Nephron (organoid): ENCODE measurements around the gene DPP6.

Experiments used
- H3K27ac Mint-ChIP-seq, 3 experiments: 2 replicates each; pipeline ENCODE4 v1.8.0; 2020; ENCODE audit warnings: mixed read lengths in 3 of 3, mild to moderate bottlenecking in 2 of 3, moderate library complexity in 1 of 3
- H3K27me3 Mint-ChIP-seq: 2 replicates; pipeline ENCODE4 v1.8.0; 2021; ENCODE audit warnings: low read depth, mild to moderate bottlenecking, moderate library complexity, mixed read lengths
- H3K36me3 Mint-ChIP-seq: 2 replicates; pipeline ENCODE4 v1.8.0; 2020; ENCODE audit warnings: low read depth, mixed read lengths
- H3K4me1 Mint-ChIP-seq: 2 replicates; pipeline ENCODE4 v1.8.0; 2020; ENCODE audit warnings: mixed read lengths
- H3K4me3 Mint-ChIP-seq, 3 experiments: 2 replicates each; pipeline ENCODE4 v1.8.0; 2020; ENCODE audit warnings: mild to moderate bottlenecking in 3 of 3, mixed read lengths in 3 of 3, moderate library complexity in 2 of 3
- H3K9me3 Mint-ChIP-seq: 2 replicates; pipeline ENCODE4 v1.8.0; 2020; ENCODE audit warnings: mixed read lengths
- CTCF ChIP-seq, 3 experiments: fragments of 200-600 bp; sonication (generic); IDR thresholded peaks; one replicate each; pipeline ENCODE4 v1.5.0; 2021; ENCODE audit warnings: antibody characterized with exemption in 3 of 3; ENCODE audit not compliant: unreplicated experiment in 3 of 3

The DPP6 gene

GRCh38 chr7:154853727-154854095, 801.5 kb downstream of the DPP6 start:
- no peak overlapping the region for H3K27ac Mint-ChIP-seq
- H3K4me3 Mint-ChIP-seq: no peak overlapping the region
- H3K4me1 Mint-ChIP-seq: no peaks in the 10 kb centered on the region
- peaks cover 13% of the 10 kb centered on the region for H3K9me3 Mint-ChIP-seq
- H3K27me3 Mint-ChIP-seq: peaks cover 11% of the 10 kb centered on the region
- TF ChIP-seq CTCF (IDR thresholded peaks at IDR 0.05; ENCODE audit: unreplicated experiment in 3 of 3): no peak
- H3K36me3 Mint-ChIP-seq: peaks cover 3% of the 10 kb centered on the region

GRCh38 chr7:154854836-154855235, 802.6 kb downstream of the DPP6 start:
- no peak for TF ChIP-seq CTCF (IDR thresholded peaks at IDR 0.05; ENCODE audit: unreplicated experiment in 3 of 3)
- no peak overlapping the region for H3K4me3 Mint-ChIP-seq

GRCh38 chr7:154855366-154855765, 803.2 kb downstream of the DPP6 start:
- H3K4me1 Mint-ChIP-seq: no peaks in the 10 kb centered on the region
- H3K27ac Mint-ChIP-seq: no peak overlapping the region
- H3K4me3 Mint-ChIP-seq: no peak overlapping the region
- H3K27me3 Mint-ChIP-seq: peaks cover 14% of the 10 kb centered on the region
- peaks cover 7% of the 10 kb centered on the region for H3K9me3 Mint-ChIP-seq
- no peak for TF ChIP-seq CTCF (IDR thresholded peaks at IDR 0.05; ENCODE audit: unreplicated experiment in 3 of 3)
- H3K36me3 Mint-ChIP-seq: peaks cover 3% of the 10 kb centered on the region

More at GRCh38 chr7:154854836-154855235, 802.6 kb downstream of the DPP6 start:
- no peaks in the 10 kb centered on the region for H3K4me1 Mint-ChIP-seq
- peaks cover 14% of the 10 kb centered on the region for H3K27me3 Mint-ChIP-seq
- peaks cover 3% of the 10 kb centered on the region for H3K36me3 Mint-ChIP-seq
- peaks cover 8% of the 10 kb centered on the region for H3K9me3 Mint-ChIP-seq
- H3K27ac Mint-ChIP-seq: no peak overlapping the region

- H3K9me3 Mint-ChIP-seq: peaks cover 2% of the 10 kb centered on the region
- H3K4me3 Mint-ChIP-seq: no peak overlapping the region
- H3K27me3 Mint-ChIP-seq: peaks cover 14% of the 10 kb centered on the region
- TF ChIP-seq CTCF (IDR thresholded peaks at IDR 0.05; ENCODE audit: unreplicated experiment in 3 of 3): no peak
- no peaks in the 10 kb centered on the region for H3K4me1 Mint-ChIP-seq
- H3K36me3 Mint-ChIP-seq: peaks cover 3% of the 10 kb centered on the region
- no peak overlapping the region for H3K27ac Mint-ChIP-seq
Measured at GRCh38 chr7:154856733-154857132, 804.5 kb downstream of the DPP6 start.

- no peak for TF ChIP-seq CTCF (IDR thresholded peaks at IDR 0.05; ENCODE audit: unreplicated experiment in 3 of 3)
- Mint-ChIP-seq H3K27me3 (peaks cover 14% of the 10 kb centered on the region), H3K36me3 (peaks cover 3% of the 10 kb centered on the region), H3K4me1 (no peaks in the 10 kb centered on the region), H3K9me3 (peaks cover 2% of the 10 kb centered on the region), H3K4me3 (no peak overlapping the region), H3K27ac (no peak overlapping the region)
Measured at GRCh38 chr7:154857240-154857639, 805.0 kb downstream of the DPP6 start.

- TF ChIP-seq CTCF (IDR thresholded peaks at IDR 0.05; ENCODE audit: unreplicated experiment in 3 of 3): no peak
- Mint-ChIP-seq H3K4me3 (no peak overlapping the region), H3K36me3 (no peaks in the 10 kb centered on the region), H3K27ac (no peak overlapping the region), H3K4me1 (no peaks in the 10 kb centered on the region), H3K27me3 (peaks cover 9% of the 10 kb centered on the region), H3K9me3 (peaks cover 2% of the 10 kb centered on the region)
Measured at GRCh38 chr7:154857728-154858681, 805.8 kb downstream of the DPP6 start.
